Amniotic epithelial cell (primary cell): Measurements from ENCODE around the gene FEN1.

Source experiments
- DNase-seq: peaks from one replicate; pipeline ENCODE4 v3.0.0-alpha.2; 2010; ENCODE audit warnings: low read depth

Gene FEN1

DNA sequence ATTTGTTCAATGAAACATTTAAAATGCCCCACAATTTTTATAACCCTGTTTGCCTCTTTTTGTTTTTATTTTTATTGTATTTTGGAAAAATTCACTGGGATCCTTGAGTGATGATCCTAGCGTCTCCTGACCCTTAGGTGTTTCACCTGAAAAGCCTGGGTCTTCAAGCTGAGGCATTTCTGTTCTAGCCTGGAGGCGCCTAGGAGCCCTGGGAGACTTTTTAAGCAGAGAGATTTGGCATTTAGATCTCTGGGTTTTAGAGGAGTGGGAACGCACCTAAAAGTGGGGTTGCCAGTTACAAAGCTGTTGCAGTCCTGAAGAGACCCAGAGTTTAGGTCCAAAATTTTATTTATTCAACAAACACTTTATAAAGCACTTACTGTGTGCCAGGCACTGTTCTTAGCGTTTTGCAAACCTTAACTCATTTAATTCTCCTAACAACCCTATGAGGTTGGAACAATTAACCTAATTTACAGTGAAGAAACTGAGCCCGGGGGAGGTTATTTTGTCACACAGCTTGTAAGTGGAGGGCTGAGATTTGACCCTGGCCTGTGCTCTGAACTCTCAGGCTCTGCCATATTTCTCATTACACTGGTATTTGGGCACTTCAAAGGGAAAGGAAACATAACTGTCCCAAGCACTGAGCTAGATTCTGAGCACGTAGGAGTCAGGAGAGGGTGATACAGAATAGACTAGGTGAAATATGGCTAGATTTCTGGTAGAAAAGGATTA lies 24.9 kb downstream of the FEN1 start:
- no peak for DNase-seq

DNA sequence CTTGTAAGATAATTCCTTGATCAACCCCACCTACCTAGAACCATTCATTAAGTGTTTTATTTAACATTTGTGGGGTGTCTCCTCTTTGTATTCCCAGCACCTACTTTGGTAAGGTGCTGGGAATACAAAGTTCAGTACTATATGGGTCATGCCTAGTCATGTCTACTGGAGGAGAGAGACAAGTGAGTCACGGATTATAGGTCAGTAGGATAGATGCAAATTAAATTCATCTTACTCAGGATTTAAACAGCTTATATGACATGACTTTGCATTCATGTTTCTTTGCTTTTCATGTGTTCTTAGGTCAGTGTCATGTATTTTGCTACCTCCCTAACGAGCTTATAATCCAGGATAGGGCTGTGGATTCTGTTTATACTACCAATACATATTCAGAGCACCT lies 27.5 kb downstream of the FEN1 start:
- peak; percentile 67 for DNase-seq

DNA sequence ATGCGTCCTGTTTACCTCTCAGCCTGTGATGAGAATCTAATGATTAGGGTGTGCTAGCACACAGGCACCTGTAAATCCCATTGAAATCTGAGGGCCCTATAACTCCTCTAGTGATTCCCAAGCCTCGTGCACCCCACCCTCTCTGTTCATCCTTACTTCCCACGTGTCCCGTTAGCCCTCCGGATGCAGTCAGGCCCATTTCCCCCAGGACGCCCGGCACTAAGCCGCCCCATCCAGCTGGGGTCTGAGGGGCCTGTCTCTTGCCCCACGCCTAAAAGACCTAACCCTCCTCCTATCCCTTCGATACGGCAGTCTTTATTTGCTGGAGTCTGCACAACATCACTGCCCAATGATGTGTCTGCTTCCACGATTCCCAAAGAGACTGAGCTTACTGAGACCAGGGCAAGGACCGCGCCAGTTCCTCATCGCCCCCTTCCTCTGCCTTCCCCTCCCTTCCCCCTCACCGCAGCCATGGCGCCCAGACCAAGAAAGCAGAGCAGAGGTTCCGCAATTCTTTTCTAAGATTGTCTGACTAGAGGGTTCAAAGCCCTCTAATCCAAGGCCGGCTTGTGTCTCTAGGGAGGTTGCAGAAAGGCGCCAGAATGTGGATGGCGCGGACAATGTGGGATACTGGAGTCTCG lies 34.3 kb downstream of the FEN1 start:
- peak; percentile 39 for DNase-seq

DNA sequence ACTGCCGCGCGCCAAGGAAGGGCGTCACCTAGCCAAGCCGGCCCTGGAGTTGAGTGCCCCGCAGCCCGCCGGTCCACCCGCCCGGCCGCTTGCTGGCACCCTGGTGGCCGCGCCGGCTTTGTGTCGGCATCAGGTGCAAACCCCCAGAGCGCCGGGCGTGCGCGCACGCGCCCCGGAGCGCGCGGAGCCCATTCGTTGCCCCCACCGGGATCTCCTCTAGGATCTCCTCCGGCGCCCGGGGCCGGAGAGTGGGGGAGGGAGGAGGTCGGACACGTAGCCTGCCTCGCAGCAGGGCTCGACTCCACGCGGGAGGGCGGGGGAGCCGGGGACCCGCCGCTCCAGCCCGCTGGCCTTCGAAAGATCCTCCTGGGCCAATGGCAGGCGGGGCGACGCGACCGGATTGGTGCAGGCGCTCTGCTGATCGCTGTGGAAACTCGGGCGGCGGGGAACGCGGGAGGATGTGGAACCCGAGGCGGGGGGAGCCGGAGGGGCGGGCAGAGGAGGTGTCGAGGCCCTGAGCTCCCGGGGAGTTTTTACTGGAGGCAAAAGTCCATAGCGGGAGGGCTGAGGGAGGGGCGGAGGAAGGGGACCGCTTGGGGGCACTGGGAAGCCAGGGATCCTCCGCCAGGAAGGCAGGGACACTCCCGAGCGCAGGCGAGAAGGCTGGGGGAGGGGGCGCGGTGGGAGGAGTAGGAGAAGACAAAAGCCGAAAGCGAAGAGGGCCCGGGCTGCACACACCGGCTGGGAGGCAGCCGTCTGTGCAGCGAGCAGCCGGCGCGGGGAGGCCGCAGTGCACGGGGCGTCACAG lies 35.1 kb downstream of the FEN1 start, which contains the start of gene FADS2:
Gene FADS2, plus strand, starts transcription at position 730 of the 808 bp plus-strand sequence. CDS start 91 bp downstream, outside the sequence.
- DNase-seq = peak; percentile 94

DNA sequence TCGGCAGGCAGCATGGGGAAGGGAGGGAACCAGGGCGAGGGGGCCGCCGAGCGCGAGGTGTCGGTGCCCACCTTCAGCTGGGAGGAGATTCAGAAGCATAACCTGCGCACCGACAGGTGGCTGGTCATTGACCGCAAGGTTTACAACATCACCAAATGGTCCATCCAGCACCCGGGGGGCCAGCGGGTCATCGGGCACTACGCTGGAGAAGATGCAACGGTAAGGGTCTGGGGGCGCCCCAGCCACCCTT lies 35.6 kb downstream of the FEN1 start:
- DNase-seq = no peak

DNA sequence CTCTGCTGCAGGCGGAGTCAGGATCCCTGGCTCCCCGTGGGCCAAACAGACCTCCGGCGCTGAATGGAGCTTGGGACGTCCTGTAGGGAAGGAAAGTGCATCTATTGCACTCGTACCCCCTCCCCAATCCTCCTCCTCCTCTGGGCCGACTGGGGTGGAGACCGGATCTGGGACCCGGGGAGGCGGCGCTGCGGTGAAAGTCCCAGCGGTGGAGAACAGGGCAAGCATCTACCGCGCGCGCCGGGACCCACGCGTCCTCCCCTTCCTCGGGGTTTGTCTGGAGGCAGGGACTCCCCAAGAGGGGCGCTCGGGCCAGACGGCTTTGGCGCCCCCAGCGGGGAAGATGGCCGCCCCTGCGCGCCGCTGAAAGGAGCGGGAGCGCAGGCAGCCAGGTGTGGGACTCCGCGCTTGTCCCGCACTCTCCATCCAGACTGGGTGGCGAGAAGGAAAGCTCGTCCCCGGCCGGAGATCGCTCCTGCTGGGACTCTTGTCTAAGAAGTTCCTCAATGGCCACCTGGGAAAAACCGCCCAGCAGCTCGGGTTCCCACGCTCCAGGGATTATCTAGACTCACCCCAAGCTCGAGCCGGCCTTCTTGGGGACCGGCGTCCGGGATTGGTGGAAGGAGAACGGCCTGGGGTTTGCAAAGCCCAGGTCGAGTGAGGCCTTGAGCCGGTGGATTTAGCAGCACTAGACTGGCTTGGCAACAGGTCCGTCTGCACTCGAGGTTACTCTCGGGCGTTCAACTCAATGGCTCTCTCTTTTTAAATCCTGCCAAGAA lies 36.1 kb downstream of the FEN1 start:
- peak; percentile 52 for DNase-seq

DNA sequence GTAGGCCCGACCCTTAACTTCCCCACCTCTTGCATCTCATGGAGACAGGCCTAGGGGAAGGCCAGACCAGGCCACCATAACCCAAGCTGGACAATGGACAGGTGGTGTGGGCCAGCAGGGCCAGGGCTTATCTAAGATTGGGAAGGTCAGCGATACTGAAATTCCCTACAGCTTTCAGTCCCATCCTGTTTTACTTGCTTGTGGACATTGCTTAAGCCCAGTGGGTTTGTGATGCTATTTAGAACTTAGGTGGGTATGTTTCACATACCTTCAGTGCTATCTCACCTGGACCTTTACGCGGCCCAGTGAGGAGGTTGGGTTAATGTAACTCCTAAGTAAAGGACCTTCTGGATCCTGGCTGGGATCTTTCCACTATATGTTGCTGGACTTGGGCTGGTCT lies 37.1 kb downstream of the FEN1 start:
- no peak for DNase-seq

DNA sequence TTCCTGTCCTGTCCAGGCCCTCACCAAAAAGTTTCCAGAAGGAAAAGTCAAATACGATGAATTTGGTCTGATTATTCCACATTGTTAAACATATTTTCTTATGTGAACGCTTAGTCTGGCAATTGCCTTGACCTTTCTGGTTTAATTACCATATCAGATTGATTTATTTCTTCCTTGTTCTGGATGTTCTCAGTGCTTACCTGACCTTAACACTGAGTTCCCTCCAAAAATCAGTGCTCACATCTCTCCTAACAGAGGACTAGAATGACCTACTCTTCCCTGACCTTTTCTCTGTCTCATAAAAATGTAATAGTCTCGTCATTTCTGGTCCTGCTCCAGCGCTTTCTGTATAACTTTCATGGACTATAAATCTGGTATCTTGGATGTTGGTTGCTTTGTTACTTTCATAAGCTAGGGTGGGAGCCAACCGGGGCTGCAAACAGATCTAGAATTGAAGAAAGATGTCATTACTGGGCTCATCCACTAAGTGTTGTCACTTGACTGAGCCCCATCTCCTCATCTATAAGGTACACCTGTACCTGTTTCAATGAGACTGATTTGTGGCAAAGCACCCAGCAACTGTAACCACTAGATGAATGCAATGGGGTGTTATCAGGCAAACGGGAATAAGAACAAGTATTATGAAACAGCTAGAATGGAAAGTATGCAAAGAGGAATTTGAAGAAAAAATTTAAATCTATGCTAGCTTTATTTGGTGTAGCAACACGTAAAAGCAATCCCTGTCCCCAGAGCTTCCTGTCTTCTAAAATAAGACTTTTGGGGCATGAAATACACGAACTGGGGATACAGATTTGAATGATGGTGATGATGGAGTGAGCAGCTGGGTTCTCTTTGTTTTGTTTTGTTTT lies 37.8 kb downstream of the FEN1 start:
- peak; percentile 64 for DNase-seq

DNA sequence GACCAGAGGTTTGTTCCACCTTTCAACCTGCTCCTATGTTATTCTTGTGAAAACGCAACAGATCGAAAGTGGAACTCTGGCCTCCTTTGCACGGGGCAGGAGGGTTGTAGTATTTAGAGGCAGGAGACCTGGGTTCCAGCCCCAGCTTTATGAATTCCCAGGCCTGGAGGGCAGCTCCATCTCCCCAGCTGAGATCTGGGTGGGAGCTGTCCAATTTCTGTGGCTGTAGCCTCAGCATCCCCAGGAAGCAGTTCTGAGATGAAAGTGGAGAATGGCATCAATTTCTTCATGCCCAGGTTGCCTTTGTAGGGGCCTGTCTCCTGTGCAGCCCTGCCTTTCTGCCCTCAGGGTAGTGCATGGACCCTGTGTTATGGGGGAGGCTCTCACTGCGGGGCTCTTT lies 39.5 kb downstream of the FEN1 start:
- no peak for DNase-seq

DNA sequence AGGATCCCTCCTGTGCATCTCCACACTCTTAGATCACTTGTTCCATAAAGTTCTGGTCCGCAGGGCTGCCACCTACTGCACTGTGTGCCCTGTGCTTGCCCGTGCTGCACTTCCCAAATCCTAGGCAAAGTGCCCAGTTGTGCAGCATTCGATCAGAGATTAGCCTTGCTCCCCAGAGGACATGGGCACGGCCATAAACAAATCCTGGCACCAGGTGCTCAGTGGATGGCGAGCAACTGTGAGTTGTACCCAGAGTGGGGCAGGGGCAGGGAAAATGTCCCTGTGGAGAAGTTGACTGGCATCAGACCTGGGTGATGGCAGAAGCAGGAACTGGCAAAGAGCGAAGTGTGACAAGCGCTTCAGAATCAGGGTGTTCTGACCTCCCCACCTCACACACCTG lies 40.0 kb downstream of the FEN1 start:
- no peak for DNase-seq

DNA sequence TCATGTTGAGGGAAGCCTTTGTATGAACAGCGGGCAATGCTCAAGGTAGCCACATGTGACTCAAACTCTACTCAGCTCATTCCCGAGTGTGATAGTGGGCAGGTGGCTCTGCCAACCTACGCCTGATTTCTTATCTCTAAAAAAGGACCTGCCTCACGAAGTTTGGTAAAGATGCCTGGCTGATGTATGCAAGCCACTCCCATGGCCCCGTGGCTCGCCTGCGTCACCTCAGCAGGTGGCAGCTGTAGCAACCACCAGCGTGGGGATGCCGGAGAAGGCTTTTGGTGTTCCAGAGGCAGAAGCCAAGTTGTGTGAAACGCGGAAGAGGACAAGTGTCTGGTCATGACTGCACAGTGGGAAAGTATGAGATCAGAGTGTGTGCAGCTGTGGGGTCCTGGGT lies 40.8 kb downstream of the FEN1 start:
- no peak for DNase-seq

DNA sequence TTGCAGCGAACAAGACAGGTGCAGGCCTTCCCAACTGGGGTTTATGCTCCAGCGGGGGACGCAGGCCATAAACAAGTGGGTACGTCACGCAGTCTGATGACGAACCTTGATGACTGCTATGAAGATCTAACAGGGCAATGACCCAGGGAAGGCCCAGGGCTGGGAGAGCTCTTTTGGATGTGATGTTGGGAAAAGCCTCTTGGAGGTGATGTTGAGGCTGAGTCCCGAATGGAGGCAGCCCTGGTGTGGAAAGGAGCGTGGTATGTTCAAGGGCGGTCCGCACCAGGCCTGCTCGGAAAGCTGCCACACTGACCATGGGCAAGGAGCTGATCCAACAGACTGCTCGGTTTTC lies 41.2 kb downstream of the FEN1 start:
- no peak for DNase-seq

DNA sequence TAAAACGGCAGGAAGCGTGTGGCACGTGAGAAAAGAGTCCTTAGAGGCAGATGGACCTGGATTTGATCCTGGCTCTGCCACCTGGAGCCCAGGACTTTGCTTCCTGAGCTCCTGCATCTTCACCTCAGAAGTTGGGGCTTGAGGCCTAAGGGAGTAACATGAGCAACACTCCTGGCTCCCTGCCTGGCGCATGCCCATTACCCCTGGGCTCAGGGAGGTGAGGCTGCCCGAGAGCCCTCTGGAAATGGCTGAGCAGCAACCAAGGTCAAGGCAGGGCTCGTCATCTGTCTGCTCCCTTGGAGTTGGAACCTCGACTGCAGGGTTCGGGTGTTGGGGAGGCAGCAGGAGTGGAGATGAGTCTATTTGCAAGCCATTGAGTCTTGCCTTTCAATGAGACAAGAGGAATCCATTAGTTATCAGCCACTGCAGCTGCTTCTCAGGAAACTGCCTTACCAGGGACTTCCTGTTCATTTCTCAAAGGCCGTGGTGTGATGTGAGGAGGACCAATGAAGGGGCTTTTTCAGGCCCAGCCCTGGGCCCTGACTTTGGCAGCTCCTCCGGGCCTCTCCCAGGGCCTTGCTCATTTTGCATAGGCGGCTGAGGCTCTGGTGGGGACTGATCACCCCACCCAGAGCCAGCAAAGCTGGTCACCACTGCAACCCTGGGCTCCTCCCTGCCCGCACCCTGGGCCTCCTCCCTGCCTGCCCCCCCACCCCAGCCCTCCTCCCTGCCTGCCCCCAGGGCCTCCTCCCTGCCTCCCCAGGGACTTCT lies 41.8 kb downstream of the FEN1 start:
- peak; percentile 74 for DNase-seq

DNA sequence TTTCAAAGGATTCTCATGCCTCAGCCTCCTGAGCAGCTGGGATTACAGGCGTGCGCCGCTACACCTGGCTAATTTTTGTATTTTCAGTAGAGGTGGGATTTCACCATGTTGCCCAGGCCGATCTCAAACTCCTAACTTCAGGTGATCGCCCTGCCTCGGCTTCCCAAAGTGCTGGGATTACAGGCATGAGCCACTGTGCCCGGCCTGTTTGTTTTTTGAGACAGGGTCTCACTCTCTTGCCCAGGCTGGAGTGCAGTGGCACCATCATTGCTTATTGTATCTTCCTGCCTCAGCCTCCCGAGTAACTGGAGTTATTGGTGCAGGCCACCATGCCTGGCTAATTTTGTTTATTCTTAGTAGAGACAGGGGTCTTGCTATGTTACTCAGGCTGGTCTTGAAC lies 43.5 kb downstream of the FEN1 start:
- DNase-seq = no peak

DNA sequence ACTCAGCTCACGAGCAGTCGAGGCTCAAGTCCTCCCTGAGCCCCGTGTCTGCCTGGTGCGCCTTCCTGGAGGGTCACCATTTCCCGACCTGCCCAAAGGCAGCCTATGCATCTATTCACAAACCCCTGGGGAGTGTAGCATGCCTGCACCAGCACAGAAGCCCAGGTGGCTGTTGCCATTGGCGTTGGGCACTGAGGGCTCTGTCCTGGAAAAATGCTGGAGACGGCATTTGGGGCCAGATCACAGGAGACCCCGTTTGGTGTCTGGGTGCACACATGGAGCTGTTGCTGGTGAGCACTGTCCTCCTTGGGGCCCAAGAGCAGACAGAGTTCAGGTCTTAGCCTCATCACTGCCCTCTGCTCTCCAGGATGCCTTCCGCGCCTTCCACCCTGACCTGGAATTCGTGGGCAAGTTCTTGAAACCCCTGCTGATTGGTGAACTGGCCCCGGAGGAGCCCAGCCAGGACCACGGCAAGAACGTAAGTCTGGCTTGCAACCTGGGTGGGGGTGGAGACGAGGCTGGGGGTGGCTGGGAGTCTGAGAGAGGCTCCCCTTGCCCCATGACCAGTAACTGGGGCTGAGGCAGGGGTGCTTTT lies 44.8 kb downstream of the FEN1 start:
- no peak for DNase-seq

DNA sequence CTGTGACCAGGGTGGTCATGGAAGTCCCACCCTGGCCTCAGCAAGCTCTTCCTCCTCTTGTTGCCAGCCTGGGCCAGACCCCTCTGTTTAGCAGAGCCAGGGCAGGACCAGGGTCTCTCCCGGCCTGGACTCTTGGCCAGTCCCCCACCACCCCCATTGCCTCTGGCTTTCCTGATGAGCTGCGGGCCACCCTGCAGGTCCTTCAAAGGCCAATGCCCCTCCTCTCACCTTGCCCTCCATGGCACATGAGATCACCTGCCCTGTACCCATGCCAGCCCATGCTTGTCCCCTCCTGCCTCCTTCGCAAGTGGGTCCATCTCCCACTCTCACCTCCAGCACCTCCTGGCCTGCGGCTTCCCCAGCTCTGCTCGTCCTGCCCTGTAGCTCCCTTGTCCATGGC lies 45.8 kb downstream of the FEN1 start:
- no peak for DNase-seq

DNA sequence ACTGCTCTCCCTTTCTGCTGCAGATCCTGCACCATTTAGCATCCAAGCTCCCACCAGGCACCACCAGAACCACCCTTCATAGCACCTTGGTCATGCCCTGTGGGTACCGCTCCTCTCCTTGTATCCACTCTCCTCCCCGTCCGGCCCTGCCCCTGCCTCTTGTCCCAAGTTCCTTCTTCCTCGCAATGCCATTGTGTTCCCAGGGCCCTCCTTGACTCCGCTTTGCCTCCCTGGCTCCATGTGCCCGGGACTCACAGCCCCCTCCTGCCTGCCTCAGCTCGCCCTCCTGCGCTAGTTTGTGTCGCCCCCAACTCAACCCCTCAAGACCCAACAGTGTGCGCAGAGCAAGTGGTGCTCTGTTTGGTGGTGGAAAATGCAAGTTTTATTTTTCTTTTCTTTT lies 46.2 kb downstream of the FEN1 start:
- no peak for DNase-seq

DNA sequence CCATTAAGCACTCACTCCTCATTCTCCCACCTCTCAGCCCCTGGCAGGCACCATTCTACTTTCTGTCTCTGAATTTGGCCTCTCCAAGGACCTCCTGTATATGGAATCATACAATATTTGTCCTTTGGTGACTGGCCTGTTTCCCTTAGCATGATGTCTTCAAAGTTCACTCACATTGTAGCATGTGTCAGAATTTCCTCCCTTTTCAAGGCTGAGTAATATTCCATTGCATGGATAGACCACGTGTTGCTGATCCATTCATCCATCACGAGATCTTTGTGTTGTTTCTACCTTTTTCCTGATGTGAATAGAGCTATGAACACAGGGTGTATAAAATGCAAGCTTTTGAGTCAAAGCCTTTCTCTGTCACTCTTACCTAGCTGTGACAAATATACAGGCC lies 47.0 kb downstream of the FEN1 start:
- DNase-seq = no peak

DNA sequence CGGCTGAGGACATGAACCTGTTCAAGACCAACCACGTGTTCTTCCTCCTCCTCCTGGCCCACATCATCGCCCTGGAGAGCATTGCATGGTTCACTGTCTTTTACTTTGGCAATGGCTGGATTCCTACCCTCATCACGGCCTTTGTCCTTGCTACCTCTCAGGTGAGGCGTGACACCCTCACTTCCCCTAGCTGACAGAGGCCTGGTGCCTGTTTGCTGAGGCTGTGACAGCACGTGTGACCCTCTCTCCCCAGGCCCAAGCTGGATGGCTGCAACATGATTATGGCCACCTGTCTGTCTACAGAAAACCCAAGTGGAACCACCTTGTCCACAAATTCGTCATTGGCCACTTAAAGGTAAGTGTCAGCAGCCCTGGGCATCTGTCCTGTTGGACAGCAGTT lies 47.7 kb downstream of the FEN1 start:
- DNase-seq = no peak
